H7 (cell line): ENCODE results near the gene ANKRD39. TPM values are rescaled to one million over a fixed set of nuclear protein-coding genes. Genes with fewer than 3 reads are reported as not detected.

ENCODE experiments used
- DNase-seq: peaks from one replicate; pipeline ENCODE4 v3.0.0; 2012
- H3K27me3 ChIP-seq: 2 replicates; pipeline ENCODE4 v1.6.0; 2011; ENCODE audit warnings: mild to moderate bottlenecking, low read length; ENCODE audit not compliant: control insufficient read depth, insufficient read depth
- H3K36me3 ChIP-seq: replicated peaks from 2 replicates; pipeline ENCODE4 v1.5.1; 2011; ENCODE audit warnings: low read length; ENCODE audit not compliant: control insufficient read depth, insufficient read depth
- H3K4me3 ChIP-seq: 2 replicates; pipeline ENCODE4 v1.5.1; 2011; ENCODE audit warnings: low read depth, mild to moderate bottlenecking, control low read depth, low read length, moderate library complexity; ENCODE audit not compliant: insufficient read depth
- total RNA-seq: library from RNA; depleted of rRNA; stranded (reverse); fragments of >200 nt; shearing (Covaris generic); gene quantifications from 2 replicates; pipeline ENCODE4 v1.2.3, GENCODE V29; 2014

The ANKRD39 gene
- total RNA-seq, 1 experiment from 2014 or later, result 13.5 TPM

- Histone ChIP-seq H3K4me3 (no peak overlapping the region), H3K27me3 (no peaks in the 10 kb centered on the region), H3K36me3 (peaks cover 31% of the 10 kb centered on the region)
- DNase-seq, result no peak
Measured at GRCh38 chr2:96824079-96824870, 33.5 kb downstream of the ANKRD39 start.

- no peak overlapping the region for H3K4me3 ChIP-seq
- no peak for DNase-seq
- no peaks in the 10 kb centered on the region for H3K27me3 ChIP-seq
- H3K36me3 ChIP-seq, result peaks cover 26% of the 10 kb centered on the region
Measured at GRCh38 chr2:96823198-96823597, 34.6 kb downstream of the ANKRD39 start.

GRCh38 chr2:96822786-96823185 is 35.0 kb downstream of the ANKRD39 start:
- DNase-seq, result no peak
- no peaks in the 10 kb centered on the region for H3K27me3 ChIP-seq

DNA sequence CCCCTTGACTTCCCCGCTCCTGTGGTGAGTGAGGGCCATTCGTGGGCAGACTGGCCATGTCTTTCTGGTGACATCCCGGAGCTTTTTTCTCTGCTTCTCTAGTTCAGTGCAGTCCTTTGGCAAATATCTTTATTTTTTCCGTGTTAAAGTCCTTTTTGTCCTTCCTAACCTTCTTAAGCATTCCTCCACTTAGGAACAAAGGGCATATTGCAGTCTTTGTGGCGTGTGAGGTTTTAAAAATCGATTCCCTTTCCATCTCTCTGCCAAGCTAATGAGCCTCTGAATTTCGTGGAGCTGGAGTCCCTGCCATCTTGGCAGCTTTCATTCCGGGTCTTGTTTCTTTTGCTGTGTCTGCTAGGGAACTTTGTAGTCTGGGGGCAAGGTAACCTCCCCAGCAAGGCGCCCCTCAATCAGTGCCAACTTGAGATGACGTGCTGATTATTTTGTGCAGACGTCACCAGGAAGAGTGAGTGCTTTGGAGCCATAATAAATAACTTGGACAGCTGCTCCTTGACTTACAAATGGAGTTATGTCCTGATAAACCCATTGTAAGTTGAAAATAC is 36.6 kb downstream of the ANKRD39 start:
- Histone ChIP-seq H3K27me3 (peaks cover 5% of the 10 kb centered on the region), H3K4me3 (no peak overlapping the region), H3K36me3 (peaks cover 21% of the 10 kb centered on the region)
- no peak for DNase-seq

More at GRCh38 chr2:96822786-96823185, 35.0 kb downstream of the ANKRD39 start:
- H3K36me3 ChIP-seq, result peaks cover 24% of the 10 kb centered on the region
- no peak overlapping the region for H3K4me3 ChIP-seq

GRCh38 chr2:96819876-96820511 is 37.8 kb downstream of the ANKRD39 start:
- peaks cover 5% of the 10 kb centered on the region for H3K27me3 ChIP-seq
- H3K4me3 ChIP-seq, result no peak overlapping the region
- DNase-seq, result peak; percentile 72
- peaks cover 15% of the 10 kb centered on the region for H3K36me3 ChIP-seq

GRCh38 chr2:96819128-96819875 is 38.5 kb downstream of the ANKRD39 start:
- peaks cover 14% of the 10 kb centered on the region for H3K36me3 ChIP-seq
- no peak for DNase-seq
- peaks cover 5% of the 10 kb centered on the region for H3K27me3 ChIP-seq
- no peak overlapping the region for H3K4me3 ChIP-seq

DNA sequence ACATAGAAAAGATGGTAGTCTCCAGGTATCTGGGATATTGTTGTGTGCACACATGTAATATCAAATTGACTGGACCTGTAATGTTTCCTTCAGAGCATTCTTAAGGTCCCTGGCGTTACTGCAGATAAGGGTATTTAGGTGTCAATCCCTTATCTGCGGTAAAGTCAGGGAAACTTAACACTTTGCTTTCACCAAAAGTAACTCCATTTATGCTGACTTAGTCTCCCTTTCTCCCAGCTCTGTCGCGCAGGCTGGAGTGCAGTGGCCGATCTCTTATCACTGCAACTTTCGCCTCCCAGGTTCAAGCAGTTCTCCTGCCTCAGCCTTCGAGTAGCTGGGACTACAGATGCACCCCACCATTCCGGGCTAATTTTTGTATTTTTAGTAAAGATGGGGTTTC is 39.9 kb downstream of the ANKRD39 start:
- Histone ChIP-seq H3K36me3 (peaks cover 10% of the 10 kb centered on the region), H3K27me3 (peaks cover 5% of the 10 kb centered on the region), H3K4me3 (no peak overlapping the region)
- no peak for DNase-seq

DNA sequence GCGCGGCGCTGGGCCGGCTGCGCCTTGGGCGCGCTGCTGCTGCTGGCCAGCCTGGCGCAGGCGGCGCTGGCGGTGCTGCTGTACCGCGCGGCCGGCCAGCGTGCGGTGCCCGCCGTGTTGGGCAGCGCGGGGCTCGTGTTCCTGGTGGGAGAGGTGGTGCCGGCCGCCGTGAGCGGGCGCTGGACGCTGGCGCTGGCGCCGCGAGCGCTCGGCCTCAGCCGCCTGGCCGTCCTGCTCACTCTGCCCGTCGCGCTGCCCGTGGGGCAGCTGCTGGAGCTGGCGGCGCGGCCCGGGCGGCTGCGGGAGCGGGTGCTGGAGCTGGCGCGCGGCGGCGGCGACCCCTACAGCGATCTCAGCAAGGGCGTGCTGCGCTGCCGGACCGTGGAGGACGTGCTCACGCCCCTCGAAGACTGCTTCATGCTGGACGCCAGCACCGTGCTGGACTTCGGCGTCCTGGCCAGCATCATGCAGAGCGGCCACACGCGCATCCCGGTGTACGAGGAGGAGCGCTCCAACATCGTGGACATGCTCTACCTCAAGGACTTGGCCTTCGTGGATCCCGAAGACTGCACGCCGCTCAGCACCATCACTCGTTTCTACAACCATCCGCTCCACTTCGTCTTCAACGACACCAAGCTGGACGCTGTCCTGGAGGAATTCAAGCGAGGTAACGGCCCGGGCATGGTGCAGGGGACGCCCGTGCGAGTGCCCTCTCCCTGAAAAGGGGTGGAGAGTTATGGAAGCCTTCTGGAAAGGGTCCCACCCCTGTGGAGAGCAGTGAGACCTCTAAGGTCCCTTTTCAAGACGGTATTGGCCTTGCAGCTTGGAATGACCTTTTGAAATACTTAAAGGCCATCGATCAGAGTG is 40.7 kb downstream of the ANKRD39 start:
- no peak for DNase-seq

DNA sequence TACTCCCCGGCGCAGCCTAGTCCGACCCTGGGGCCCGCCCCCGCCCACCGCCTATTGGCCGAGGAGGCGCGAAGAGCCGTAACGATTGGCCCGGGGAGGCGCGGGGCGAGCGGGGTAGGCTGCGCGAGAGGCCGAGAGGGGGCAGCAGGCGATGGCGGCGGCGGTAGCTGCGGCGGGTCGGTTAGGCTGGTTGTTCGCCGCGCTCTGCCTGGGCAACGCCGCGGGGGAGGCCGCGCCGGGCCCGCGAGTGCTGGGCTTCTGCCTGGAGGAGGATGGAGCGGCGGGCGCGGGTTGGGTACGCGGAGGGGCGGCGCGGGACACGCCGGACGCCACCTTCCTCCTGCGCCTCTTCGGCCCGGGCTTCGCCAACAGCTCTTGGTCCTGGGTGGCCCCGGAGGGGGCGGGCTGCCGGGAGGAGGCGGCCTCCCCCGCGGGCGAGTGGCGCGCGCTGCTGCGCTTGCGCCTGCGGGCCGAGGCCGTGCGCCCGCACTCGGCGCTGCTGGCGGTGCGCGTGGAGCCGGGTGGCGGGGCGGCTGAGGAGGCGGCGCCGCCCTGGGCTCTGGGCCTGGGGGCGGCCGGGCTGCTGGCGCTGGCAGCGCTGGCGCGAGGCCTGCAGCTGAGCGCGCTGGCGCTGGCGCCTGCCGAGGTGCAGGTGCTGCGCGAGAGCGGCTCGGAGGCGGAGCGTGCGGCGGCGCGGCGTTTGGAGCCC is 41.5 kb downstream of the ANKRD39 start, which contains the start of gene CNNM3:
TSS of gene CNNM3 (plus strand) at position 142 of the 709 bp plus-strand sequence. CDS start at position 152, 10 bp downstream.
- Histone ChIP-seq H3K36me3 (peaks cover 8% of the 10 kb centered on the region), H3K4me3 (peak within 1 kb of the TSS; percentile 77), H3K27me3 (peaks cover 5% of the 10 kb centered on the region)
- peak; percentile 100 for DNase-seq

More for the DNA sequence above, 40.7 kb downstream of the ANKRD39 start:
- H3K4me3 ChIP-seq, result peak overlapping the region; percentile 77
- peaks cover 5% of the 10 kb centered on the region for H3K27me3 ChIP-seq
- peaks cover 8% of the 10 kb centered on the region for H3K36me3 ChIP-seq

GRCh38 chr2:96815326-96816126 is 42.3 kb downstream of the ANKRD39 start:
- Histone ChIP-seq H3K36me3 (peaks cover 8% of the 10 kb centered on the region), H3K27me3 (peaks cover 5% of the 10 kb centered on the region), H3K4me3 (peak overlapping the region; percentile 62)
- DNase-seq, result peak; percentile 77

- peaks cover 5% of the 10 kb centered on the region for H3K27me3 ChIP-seq
- no peak overlapping the region for H3K4me3 ChIP-seq
- no peak for DNase-seq
- peaks cover 3% of the 10 kb centered on the region for H3K36me3 ChIP-seq
Measured at GRCh38 chr2:96813656-96814055, 44.2 kb downstream of the ANKRD39 start.

- no peaks in the 10 kb centered on the region; the same call in 1 of the 2 replicates for H3K27me3 ChIP-seq
- no peak overlapping the region for H3K4me3 ChIP-seq
- peaks cover 2% of the 10 kb centered on the region; the same call in 1 of the 2 replicates for H3K36me3 ChIP-seq
- DNase-seq, result no peak
Measured at GRCh38 chr2:96811917-96812316, 45.9 kb downstream of the ANKRD39 start.
